ENCODE measurements around the gene CLDN34.

DNA sequence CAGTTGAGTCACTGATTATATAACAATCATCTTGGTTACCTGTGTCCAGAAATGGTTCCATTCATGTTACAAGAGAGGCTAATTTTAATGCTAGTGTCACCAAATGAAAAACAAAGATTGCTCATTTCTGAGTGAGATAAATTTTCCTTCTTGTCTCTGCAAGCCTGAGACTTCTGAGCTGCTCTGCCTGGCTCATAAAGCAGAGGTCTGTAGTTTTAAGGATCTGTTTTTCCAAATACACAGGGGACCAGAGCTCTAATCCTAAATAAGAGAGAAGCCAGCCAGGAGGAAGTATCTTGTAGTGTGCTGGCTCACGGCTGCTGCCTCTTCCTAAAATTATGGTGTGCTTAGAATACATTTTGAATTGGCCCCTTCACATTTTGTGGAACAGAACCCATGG, 42.6 kb downstream of the CLDN34 start:
- TF ChIP-seq, protein P1, sequence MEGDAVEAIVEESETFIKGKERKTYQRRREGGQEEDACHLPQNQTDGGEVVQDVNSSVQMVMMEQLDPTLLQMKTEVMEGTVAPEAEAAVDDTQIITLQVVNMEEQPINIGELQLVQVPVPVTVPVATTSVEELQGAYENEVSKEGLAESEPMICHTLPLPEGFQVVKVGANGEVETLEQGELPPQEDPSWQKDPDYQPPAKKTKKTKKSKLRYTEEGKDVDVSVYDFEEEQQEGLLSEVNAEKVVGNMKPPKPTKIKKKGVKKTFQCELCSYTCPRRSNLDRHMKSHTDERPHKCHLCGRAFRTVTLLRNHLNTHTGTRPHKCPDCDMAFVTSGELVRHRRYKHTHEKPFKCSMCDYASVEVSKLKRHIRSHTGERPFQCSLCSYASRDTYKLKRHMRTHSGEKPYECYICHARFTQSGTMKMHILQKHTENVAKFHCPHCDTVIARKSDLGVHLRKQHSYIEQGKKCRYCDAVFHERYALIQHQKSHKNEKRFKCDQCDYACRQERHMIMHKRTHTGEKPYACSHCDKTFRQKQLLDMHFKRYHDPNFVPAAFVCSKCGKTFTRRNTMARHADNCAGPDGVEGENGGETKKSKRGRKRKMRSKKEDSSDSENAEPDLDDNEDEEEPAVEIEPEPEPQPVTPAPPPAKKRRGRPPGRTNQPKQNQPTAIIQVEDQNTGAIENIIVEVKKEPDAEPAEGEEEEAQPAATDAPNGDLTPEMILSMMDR (IDR thresholded peaks at IDR 0.05) = no peak
- no peak for TF ChIP-seq EZH2 (IDR thresholded peaks at IDR 0.05; ENCODE audit: borderline replicate concordance, insufficient read depth, low read depth, low read length, poor library complexity, severe bottlenecking)
